GM18511 (cell line): ENCODE measurements around the gene EFS.
"Not testable (repeated sequence)": the region's sequence is repeated elsewhere in the genome, so short reads cannot be mapped to it uniquely, and the experiment has no call there.

Experiments used
- ATAC-seq: cut with Tn5 transposase; IDR thresholded peaks from one replicate; pipeline ENCODE4 v1.9.1; 2021; ENCODE audit warnings: mild to moderate bottlenecking, moderate library complexity; ENCODE audit not compliant: unreplicated experiment

Gene EFS

GRCh38 chr14:23365036-23365731, at the start of gene EFS:
Gene EFS (minus strand): TSS chr14:23365172. CDS start chr14:23365025, 147 bp downstream.
- ATAC-seq: no peak

GRCh38 chr14:23414254-23414653, 49.3 kb upstream of the EFS start:
- no peak for ATAC-seq

- no peak for ATAC-seq
These were observed 48.7 kb upstream of the EFS start for GRCh38 chr14:23413681-23414080.

- no peak for ATAC-seq
These were observed 46.9 kb upstream of the EFS start for GRCh38 chr14:23411563-23412525.

- ATAC-seq: no peak
These were observed 45.1 kb upstream of the EFS start for GRCh38 chr14:23409966-23410635.

GRCh38 chr14:23409475-23409874, 44.5 kb upstream of the EFS start:
- ATAC-seq: no peak

GRCh38 chr14:23408307-23408630, 43.3 kb upstream of the EFS start:
- no peak for ATAC-seq

GRCh38 chr14:23407516-23408306, 42.7 kb upstream of the EFS start, which contains the start of gene MYH6:
Gene MYH6 (minus strand): TSS chr14:23408273. CDS start chr14:23407223, 1,050 bp downstream.
- ATAC-seq: no peak

GRCh38 chr14:23406725-23407355, 41.9 kb upstream of the EFS start:
- no peak for ATAC-seq

GRCh38 chr14:23406244-23406643, 41.3 kb upstream of the EFS start:
- peak; percentile 65 for ATAC-seq

- ATAC-seq: no peak
These were observed 40.6 kb upstream of the EFS start for GRCh38 chr14:23405516-23406025.

GRCh38 chr14:23405096-23405495, 40.1 kb upstream of the EFS start:
- ATAC-seq: no peak

- no peak for ATAC-seq
These were observed 39.4 kb upstream of the EFS start for GRCh38 chr14:23404331-23404900.

GRCh38 chr14:23403908-23404307, 38.9 kb upstream of the EFS start:
- ATAC-seq: no peak

GRCh38 chr14:23403139-23403438, 38.1 kb upstream of the EFS start:
- no peak for ATAC-seq

- no peak for ATAC-seq
These were observed 37.5 kb upstream of the EFS start for GRCh38 chr14:23402296-23403138.

GRCh38 chr14:23401291-23401690, 36.3 kb upstream of the EFS start:
- no peak for ATAC-seq

GRCh38 chr14:23400496-23401149, 35.7 kb upstream of the EFS start:
- ATAC-seq: not testable (repeated sequence)
